Esophagus squamous epithelium (tissue), 4 donors: ENCODE measurements around the gene FMO2.

ENCODE experiments used
- CTCF ChIP-seq, 6 experiments: fragments of 450-650 bp in 4 of 6; fragments of 200-600 bp in 2 of 6; sonication (generic) in 2 of 6; IDR thresholded peaks; one replicate each; pipeline ENCODE4 v1.5.1; 2016 to 2019; ENCODE audit warnings: antibody characterized with exemption in 6 of 6, mild to moderate bottlenecking in 4 of 6, moderate library complexity in 4 of 6
- POLR2A ChIP-seq, 4 donors: fragments of 450-650 bp; IDR thresholded peaks; one replicate each; pipeline ENCODE4 v1.6.1; 2017; ENCODE audit warnings: antibody characterized with exemption in 4 of 4, mild to moderate bottlenecking in 4 of 4, moderate library complexity in 3 of 4

- TF ChIP-seq CTCF (IDR thresholded peaks at IDR 0.05) (no peak), POLR2A (IDR thresholded peaks at IDR 0.05) (no peak)
Measured at GRCh38 chr1:171179318-171180227, 5.5 kb upstream of the FMO2 start.
